GM18951 (cell line): ENCODE data around the gene MPV17L2.
"Not testable (repeated sequence)": the region's sequence is repeated elsewhere in the genome, so short reads cannot be mapped to it uniquely, and the experiment has no call there.

ENCODE experiments used
- POLR2A ChIP-seq: IDR thresholded peaks from 4 replicates; pipeline ENCODE4 v1.6.1; 2011; ENCODE audit warnings: mild to moderate bottlenecking; ENCODE audit not compliant: insufficient read length, insufficient read depth; ENCODE audit errors: extremely low read depth
- in situ Hi-C: fragments of 300-500 bp; cut with MboI; formaldehyde crosslinking; loops from one replicate; pipeline ENCODE4 v1.12.0; 2022; ENCODE audit warnings: low sequenced_read_pairs, mixed read lengths, inconsistent platforms; ENCODE audit not compliant: unreplicated experiment

MPV17L2 gene

GRCh38 chr19:18204394-18205199 lies 11.6 kb downstream of the MPV17L2 start:
- no peak for TF ChIP-seq POLR2A
- in situ Hi-C loops: no loop called here

- no peak for TF ChIP-seq POLR2A
- in situ Hi-C loops: no loop called here
Measured at GRCh38 chr19:18205200-18205892, 12.3 kb downstream of the MPV17L2 start.

- no peak for TF ChIP-seq POLR2A
- in situ Hi-C loops: no loop called here
Measured at GRCh38 chr19:18206018-18206417, 13.0 kb downstream of the MPV17L2 start.

GRCh38 chr19:18208098-18208951 lies 15.3 kb downstream of the MPV17L2 start:
- no peak for TF ChIP-seq POLR2A
- in situ Hi-C loops: no loop called here

DNA sequence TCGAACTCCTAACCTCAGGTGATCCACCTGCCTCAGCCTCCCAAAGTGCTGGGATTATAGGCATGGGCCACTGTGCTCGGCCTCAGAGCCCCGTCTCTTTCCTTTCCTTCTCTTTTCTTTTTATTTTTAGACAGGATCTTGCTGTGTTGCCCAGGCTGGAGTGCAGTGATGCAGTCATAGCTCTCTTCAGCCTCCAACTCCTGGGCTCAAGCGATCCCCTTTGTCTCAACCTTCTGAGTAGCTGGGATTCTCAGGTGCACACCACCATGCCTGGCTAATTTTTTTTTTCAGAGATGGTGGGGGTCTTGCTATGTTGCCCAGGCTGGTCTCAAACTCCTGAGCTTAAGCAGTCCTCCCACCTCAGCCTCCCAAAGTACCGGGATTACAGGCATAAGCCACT lies 16.9 kb downstream of the MPV17L2 start:
- in situ Hi-C loops: not testable (repeated sequence)

- in situ Hi-C loops: no loop called here
- no peak for TF ChIP-seq POLR2A
Measured at GRCh38 chr19:18211683-18212082, 18.7 kb downstream of the MPV17L2 start.

GRCh38 chr19:18214779-18215433 lies 21.9 kb downstream of the MPV17L2 start:
- in situ Hi-C loops: no loop called here
- TF ChIP-seq POLR2A: no peak

GRCh38 chr19:18216789-18217188 lies 23.8 kb downstream of the MPV17L2 start:
- no peak for TF ChIP-seq POLR2A
- in situ Hi-C loops: no loop called here

GRCh38 chr19:18218159-18218558 lies 25.1 kb downstream of the MPV17L2 start:
- in situ Hi-C loops: no loop called here
- no peak for TF ChIP-seq POLR2A

- no peak for TF ChIP-seq POLR2A
- in situ Hi-C loops: no loop called here
Measured at GRCh38 chr19:18218600-18218999, 25.6 kb downstream of the MPV17L2 start.

DNA sequence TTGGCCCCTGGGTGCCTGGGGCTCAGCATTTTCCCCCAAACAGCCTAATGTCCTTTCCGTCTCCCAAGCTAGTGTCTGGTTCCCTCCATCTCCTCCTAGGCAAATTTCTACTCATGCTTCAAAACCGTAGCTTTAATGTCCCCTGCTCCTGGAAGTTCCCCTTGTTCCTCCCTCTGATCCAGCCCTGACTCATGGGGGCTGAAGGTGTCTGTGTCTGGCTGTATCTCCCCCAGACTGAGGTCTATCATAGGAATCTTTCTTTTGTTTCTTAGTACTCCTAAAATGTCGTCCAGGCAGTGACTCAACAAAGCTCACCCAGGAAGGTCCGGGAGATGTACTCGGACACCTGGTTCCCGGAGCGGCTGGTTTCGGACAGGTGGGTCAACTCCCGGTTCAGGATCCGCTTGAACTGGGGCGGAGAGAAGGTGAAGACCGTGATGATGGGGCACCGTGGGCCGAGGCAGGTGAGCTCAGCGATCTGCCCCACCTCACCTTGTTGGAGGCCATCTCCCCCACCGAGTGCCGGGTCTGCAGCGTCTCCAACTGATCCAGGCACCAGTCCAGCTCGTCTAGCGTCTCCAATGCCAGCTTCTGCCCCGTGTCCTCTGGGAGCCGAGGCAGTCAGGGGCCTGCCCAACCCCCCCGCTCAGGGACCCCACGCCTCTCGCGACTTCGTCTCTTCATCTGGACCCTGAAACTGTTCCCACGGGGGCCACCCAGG lies 27.1 kb downstream of the MPV17L2 start:
- in situ Hi-C loops: no loop called here
- TF ChIP-seq POLR2A: no peak

DNA sequence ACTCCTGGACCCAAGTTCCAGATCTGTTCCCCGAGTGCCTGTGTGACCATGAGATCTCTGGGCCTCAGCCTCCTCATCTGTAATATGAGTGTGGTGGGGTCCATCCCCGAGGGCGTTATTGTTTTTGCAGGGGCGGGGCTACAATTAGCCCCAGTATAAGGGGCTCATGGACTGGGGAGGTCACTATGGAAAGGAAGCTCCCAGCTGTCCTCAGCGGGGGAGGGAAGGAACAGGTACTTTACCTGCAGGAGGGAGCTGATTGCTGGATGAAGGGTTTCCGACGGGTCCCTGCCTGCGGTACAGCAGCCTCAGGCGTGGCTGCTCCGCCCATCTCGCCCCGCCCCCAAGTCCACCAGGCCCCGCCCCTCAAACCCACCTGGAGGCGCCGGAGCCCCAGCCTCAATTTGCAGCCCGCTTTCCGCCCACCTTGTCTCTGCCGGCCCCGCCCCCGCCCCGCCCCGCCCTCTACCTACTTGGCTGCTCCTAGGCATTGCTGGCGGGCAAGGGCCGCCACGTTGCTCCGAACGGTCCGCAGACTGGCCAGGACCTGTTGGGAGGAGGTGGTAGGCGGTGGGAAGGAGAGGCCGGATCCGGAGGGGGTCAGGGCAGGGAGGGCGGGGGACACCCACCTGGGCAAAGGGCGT lies 27.7 kb downstream of the MPV17L2 start:
- TF ChIP-seq POLR2A: no peak
- in situ Hi-C loops: no loop called here
